ENCODE results near the gene PCSK2.

The PCSK2 gene

GRCh38 chr20:17442588-17442987, 215.7 kb downstream of the PCSK2 start:
- DNase-seq (ENCODE audit: low read depth): peak; percentile 7
- no peak overlapping the region for H3K4me3 ChIP-seq (ENCODE audit: control insufficient read depth, low read depth, low read length)
- TF ChIP-seq, protein P1, sequence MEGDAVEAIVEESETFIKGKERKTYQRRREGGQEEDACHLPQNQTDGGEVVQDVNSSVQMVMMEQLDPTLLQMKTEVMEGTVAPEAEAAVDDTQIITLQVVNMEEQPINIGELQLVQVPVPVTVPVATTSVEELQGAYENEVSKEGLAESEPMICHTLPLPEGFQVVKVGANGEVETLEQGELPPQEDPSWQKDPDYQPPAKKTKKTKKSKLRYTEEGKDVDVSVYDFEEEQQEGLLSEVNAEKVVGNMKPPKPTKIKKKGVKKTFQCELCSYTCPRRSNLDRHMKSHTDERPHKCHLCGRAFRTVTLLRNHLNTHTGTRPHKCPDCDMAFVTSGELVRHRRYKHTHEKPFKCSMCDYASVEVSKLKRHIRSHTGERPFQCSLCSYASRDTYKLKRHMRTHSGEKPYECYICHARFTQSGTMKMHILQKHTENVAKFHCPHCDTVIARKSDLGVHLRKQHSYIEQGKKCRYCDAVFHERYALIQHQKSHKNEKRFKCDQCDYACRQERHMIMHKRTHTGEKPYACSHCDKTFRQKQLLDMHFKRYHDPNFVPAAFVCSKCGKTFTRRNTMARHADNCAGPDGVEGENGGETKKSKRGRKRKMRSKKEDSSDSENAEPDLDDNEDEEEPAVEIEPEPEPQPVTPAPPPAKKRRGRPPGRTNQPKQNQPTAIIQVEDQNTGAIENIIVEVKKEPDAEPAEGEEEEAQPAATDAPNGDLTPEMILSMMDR (conservative IDR thresholded peaks at IDR 0.05; ENCODE audit: control insufficient read depth, insufficient read depth, low read depth, low read length): no peak

GRCh38 chr20:17443131-17443858, 216.5 kb downstream of the PCSK2 start:
- DNase-seq (ENCODE audit: low read depth): no peak
- no peak overlapping the region for H3K4me3 ChIP-seq (ENCODE audit: control insufficient read depth, low read depth, low read length)
- TF ChIP-seq, protein P1 (conservative IDR thresholded peaks at IDR 0.05; ENCODE audit: control insufficient read depth, insufficient read depth, low read depth, low read length): no peak

- no peak for DNase-seq (ENCODE audit: low read depth)
- TF ChIP-seq, protein P1 (conservative IDR thresholded peaks at IDR 0.05; ENCODE audit: control insufficient read depth, insufficient read depth, low read depth, low read length): no peak
- no peak overlapping the region for H3K4me3 ChIP-seq (ENCODE audit: control insufficient read depth, low read depth, low read length)
These were observed 217.3 kb downstream of the PCSK2 start for GRCh38 chr20:17444091-17444490.

DNA sequence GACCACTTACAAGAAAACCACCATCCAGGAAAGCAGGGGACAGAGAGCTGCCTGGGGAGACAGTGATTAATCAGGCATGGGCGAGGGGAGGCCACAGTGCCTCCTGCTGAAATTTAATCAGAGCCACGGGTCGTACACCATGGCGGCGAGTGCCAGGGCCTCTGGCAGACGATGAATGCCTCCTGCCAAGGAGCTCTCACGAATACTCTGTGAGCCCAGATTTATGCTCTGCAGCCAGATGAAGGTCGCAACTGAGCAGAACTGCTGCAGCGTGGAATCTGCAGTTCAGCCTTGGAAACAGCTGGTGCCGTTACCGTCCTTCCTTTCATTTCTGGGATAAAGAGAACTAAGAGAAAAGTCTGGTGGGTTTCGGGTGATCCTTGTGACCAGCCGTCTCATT, 218.7 kb downstream of the PCSK2 start:
- no peak for DNase-seq (ENCODE audit: low read depth)
- no peak overlapping the region for H3K4me3 ChIP-seq (ENCODE audit: control insufficient read depth, low read depth, low read length)
- TF ChIP-seq, protein P1 (conservative IDR thresholded peaks at IDR 0.05; ENCODE audit: control insufficient read depth, insufficient read depth, low read depth, low read length): no peak

GRCh38 chr20:17446171-17446570, 219.3 kb downstream of the PCSK2 start:
- no peak for DNase-seq (ENCODE audit: low read depth)

DNA sequence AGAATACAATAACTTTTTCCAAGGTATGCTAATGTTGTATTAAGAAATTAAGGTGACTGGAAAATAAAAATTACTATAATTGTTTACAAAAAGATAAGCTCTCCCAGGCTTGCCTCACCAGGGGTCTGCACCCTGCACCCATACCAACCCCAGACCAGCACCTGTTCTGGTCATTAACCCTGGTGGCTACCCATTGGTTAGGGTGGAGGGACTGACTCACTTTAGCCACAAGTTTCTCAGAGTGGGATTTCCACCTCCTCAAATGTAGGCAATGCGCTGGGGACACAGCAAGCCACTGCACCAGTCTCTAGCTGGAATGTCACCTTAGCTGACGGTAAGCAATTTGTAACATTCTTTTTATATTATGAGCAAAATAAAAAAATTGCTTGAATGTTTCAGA, 221.2 kb downstream of the PCSK2 start:
- H3K4me3 ChIP-seq (ENCODE audit: control insufficient read depth, low read depth, low read length): no peak overlapping the region
- TF ChIP-seq, protein P1 (conservative IDR thresholded peaks at IDR 0.05; ENCODE audit: control insufficient read depth, insufficient read depth, low read depth, low read length): no peak
- no peak for DNase-seq (ENCODE audit: low read depth)

More at GRCh38 chr20:17446171-17446570, 219.3 kb downstream of the PCSK2 start:
- H3K4me3 ChIP-seq (ENCODE audit: control insufficient read depth, low read depth, low read length): no peak overlapping the region
- TF ChIP-seq, protein P1 (conservative IDR thresholded peaks at IDR 0.05; ENCODE audit: control insufficient read depth, insufficient read depth, low read depth, low read length): no peak

Measured in fibroblast of mammary gland (primary cell).